LNCaP clone FGC (cell line): Measurements from ENCODE around the gene HCN2.
"Not testable (repeated sequence)": the region's sequence is repeated elsewhere in the genome, so short reads cannot be mapped to it uniquely, and the experiment has no call there.

Experiments
- DNase-seq: peaks from one replicate; pipeline ENCODE4 v3.0.0-alpha.2; 2011; ENCODE audit warnings: low read depth
- H3K4me3 ChIP-seq: 2 replicates; pipeline ENCODE4 v1.5.1; 2011; ENCODE audit warnings: mild to moderate bottlenecking, low read depth, low read length, control low read depth
- TF ChIP-seq, protein P1 (sequence below): IDR thresholded peaks from 2 replicates; pipeline ENCODE4 v1.5.1; 2012; ENCODE audit warnings: mild to moderate bottlenecking; ENCODE audit not compliant: control insufficient read depth, insufficient read depth; ENCODE audit errors: extremely low read depth

Gene HCN2

GRCh38 chr19:601790-602189, 12.1 kb downstream of the HCN2 start:
- DNase-seq: no peak
- TF ChIP-seq, protein P1, sequence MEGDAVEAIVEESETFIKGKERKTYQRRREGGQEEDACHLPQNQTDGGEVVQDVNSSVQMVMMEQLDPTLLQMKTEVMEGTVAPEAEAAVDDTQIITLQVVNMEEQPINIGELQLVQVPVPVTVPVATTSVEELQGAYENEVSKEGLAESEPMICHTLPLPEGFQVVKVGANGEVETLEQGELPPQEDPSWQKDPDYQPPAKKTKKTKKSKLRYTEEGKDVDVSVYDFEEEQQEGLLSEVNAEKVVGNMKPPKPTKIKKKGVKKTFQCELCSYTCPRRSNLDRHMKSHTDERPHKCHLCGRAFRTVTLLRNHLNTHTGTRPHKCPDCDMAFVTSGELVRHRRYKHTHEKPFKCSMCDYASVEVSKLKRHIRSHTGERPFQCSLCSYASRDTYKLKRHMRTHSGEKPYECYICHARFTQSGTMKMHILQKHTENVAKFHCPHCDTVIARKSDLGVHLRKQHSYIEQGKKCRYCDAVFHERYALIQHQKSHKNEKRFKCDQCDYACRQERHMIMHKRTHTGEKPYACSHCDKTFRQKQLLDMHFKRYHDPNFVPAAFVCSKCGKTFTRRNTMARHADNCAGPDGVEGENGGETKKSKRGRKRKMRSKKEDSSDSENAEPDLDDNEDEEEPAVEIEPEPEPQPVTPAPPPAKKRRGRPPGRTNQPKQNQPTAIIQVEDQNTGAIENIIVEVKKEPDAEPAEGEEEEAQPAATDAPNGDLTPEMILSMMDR: no peak
- no peak overlapping the region for H3K4me3 ChIP-seq

GRCh38 chr19:602391-603301, 13.0 kb downstream of the HCN2 start:
- TF ChIP-seq, protein P1: no peak
- no peak overlapping the region for H3K4me3 ChIP-seq
- no peak for DNase-seq

- not testable (repeated sequence) for H3K4me3 ChIP-seq, DNase-seq
Observed at GRCh38 chr19:603302-603639, 13.6 kb downstream of the HCN2 start.

DNA sequence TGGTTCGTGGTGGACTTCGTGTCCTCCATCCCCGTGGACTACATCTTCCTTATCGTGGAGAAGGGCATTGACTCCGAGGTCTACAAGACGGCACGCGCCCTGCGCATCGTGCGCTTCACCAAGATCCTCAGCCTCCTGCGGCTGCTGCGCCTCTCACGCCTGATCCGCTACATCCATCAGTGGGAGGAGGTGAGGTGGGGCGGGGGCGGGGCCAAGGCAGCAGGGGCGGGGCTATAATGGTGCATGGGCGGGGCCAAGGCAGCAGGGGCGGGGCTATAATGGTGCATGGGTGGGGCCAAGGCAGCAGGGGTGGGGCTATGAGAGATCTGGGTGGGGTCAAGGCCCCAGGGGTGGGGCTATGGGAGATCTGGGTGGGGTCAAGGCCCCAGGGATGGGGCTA, 14.1 kb downstream of the HCN2 start:
- DNase-seq, H3K4me3 ChIP-seq: not testable (repeated sequence)

- TF ChIP-seq, protein P1: no peak
- H3K4me3 ChIP-seq: no peak overlapping the region
- DNase-seq: no peak
Observed at GRCh38 chr19:604355-604754, 14.7 kb downstream of the HCN2 start.

DNA sequence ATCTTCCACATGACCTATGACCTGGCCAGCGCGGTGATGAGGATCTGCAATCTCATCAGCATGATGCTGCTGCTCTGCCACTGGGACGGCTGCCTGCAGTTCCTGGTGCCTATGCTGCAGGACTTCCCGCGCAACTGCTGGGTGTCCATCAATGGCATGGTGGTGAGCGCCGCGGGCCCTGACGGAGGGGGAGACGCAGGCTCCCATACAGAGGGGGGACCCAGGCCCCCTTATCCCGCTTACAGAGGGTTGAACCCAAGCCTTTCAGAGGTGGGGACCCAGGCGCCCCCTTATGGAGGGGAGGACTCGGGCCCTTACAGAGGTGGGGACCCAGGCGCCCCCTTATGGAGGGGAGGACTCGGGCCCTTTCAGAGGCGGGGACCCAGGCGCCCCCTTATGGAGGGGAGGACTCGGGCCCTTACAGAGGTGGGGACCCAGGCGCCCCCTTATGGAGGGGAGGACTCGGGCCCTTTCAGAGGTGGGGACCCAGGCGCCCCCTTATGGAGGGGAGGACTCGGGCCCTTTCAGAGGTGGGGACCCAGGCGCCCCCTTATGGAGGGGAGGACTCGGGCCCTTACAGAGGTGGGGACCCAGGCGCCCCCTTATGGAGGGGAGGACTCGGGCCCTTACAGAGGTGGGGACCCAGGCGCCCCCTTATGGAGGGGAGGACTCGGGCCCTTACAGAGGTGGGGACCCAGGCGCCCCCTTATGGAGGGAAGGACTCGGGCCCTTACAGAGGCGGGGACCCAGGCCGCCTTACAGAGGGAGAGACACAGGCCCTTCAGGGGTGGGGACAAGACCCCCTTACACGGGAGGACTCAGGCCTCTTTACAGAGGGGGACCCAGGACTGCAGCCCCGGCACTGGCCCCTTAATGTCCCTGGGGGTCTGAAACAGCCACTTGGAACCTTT, 15.6 kb downstream of the HCN2 start:
- not testable (repeated sequence) for DNase-seq, H3K4me3 ChIP-seq

- no peak for DNase-seq
- TF ChIP-seq, protein P1: no peak
- no peak overlapping the region for H3K4me3 ChIP-seq
Observed at GRCh38 chr19:607301-608154, 17.8 kb downstream of the HCN2 start.
